MCF 10A (cell line): ENCODE measurements around the gene ALOX15B. TPM values are rescaled to one million over a fixed set of nuclear protein-coding genes. Genes with fewer than 3 reads are reported as not detected.
A peak's percentile ranks its signal among the peaks of the same experiment; 100 is the strongest.

Source experiments
- BruUV-seq: library from RNA; stranded (reverse); fragments of 400-500 nt; replicated peaks from 2 replicates; lab custom pipeline; 2021; lab: Mats Ljungman, UMichigan
- CTCF ChIA-PET: fragments of 300-600 bp; sonication (Branson Sonifier 250); formaldehyde crosslinking; extraction: SDS; loops from one replicate; lab custom pipeline; 2021; ENCODE audit warnings: antibody characterized with exemption, inconsistent platforms; lab: Yijun Ruan, JAX
- POLR2A ChIA-PET: fragments of 300-600, 350-650 bp; sonication (Branson Sonifier 250); formaldehyde crosslinking; extraction: SDS; loops from one replicate; lab custom pipeline; 2020; ENCODE audit warnings: antibody characterized with exemption, inconsistent platforms; lab: Yijun Ruan, JAX
- DNase-seq: peaks from one replicate; pipeline ENCODE4 v3.0.0-alpha.2; 2018; ENCODE audit not compliant: unreplicated experiment
- H3K27ac Mint-ChIP-seq: one replicate; pipeline ENCODE4 v1.8.0; 2022; ENCODE audit warnings: mild to moderate bottlenecking, low read depth, mixed read lengths; ENCODE audit not compliant: unreplicated experiment
- H3K27me3 Mint-ChIP-seq: one replicate; pipeline ENCODE4 v1.8.0; 2022; ENCODE audit warnings: mixed read lengths; ENCODE audit not compliant: insufficient read depth, unreplicated experiment
- H3K36me3 Mint-ChIP-seq: one replicate; pipeline ENCODE4 v1.8.0; 2022; ENCODE audit warnings: mild to moderate bottlenecking, moderate library complexity, mixed read lengths; ENCODE audit not compliant: insufficient read depth, unreplicated experiment
- H3K4me1 Mint-ChIP-seq: one replicate; pipeline ENCODE4 v1.8.0; 2022; ENCODE audit warnings: mixed read lengths; ENCODE audit not compliant: insufficient read depth, unreplicated experiment
- H3K4me3 Mint-ChIP-seq: one replicate; pipeline ENCODE4 v1.8.0; 2022; ENCODE audit warnings: mild to moderate bottlenecking, moderate library complexity, mixed read lengths; ENCODE audit not compliant: unreplicated experiment
- H3K9me3 Mint-ChIP-seq: one replicate; pipeline ENCODE4 v1.8.0; 2022; ENCODE audit warnings: mixed read lengths; ENCODE audit not compliant: unreplicated experiment
- intact Hi-C: fragments of 100-400 bp; cut with micrococcal nuclease; formaldehyde crosslinking; loops from 2 replicates; pipeline ENCODE4 v1.14.1; 2022
- total RNA-seq: library from RNA; stranded (reverse); gene quantifications from 2 replicates; pipeline ENCODE4 v1.2.3, GENCODE V29; 2022
- TF ChIP-seq, protein P1 (sequence below): fragments of 200-600 bp; IDR thresholded peaks from one replicate; pipeline ENCODE4 v1.8.0; 2022; ENCODE audit warnings: antibody characterized with exemption, mild to moderate bottlenecking; ENCODE audit not compliant: unreplicated experiment

The ALOX15B gene
- total RNA-seq, 1 experiment from 2014 or later, result 27.6 TPM

DNA sequence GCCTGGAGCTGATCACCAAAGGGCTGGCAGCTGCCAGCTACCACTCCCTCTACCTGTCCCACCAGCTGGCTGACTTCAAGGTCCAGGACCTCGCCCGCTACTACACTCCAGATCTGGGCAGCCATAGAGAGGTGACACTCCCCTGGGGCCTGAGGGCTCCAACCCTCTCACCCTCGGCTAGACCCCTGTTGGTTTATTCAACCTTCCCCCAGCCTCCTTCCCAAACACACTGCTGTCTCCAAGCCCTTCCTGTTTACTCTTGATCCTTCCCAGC is 30.7 kb downstream of the ALOX15B start:
- POLR2A ChIA-PET, result interaction anchor here (0.6 to 0.9 kb wide), 2 partner anchors 9 to 381 kb away, joined by 3 read pairs; partner anchors contain the start of gene WRAP53

DNA sequence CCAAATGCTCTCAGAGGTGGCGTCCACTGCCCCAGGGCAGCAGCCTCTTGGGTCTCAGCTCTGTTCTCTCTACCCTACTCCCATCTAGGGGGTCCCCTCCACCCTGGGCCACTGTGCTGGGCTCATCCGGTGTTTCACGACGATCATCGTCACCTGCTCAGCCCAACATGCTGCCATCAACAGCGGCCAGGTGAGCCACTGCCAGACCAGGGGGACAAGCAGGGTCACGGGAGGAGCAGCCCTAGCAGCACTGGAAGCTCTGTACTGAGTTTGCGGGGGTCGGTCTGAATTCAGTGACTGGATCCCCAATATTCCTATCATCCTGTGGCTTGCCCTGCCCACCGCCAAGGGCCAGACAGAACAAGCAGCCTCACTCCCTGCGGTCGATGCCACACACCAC is 32.6 kb downstream of the ALOX15B start:
- POLR2A ChIA-PET, result no interaction called here
- H3K4me3 Mint-ChIP-seq, result no peak overlapping the region
- intact Hi-C loops, result loop anchor here (5.0 kb wide), 1 partner anchor 716 kb away; no protein-coding TSS in a partner anchor

More for the DNA sequence above, 30.7 kb downstream of the ALOX15B start:
- CTCF ChIA-PET, result interaction anchor here (0.6 to 8.4 kb wide), 8 partner anchors 10 to 1432 kb away, joined by 3 to 106 read pairs (median 14); partner anchors contain the start of gene ALOXE3
- no TSS peak for BruUV-seq
- H3K4me3 Mint-ChIP-seq, result no peak overlapping the region
- intact Hi-C loops, result no loop called here
- peaks cover 11% of the 10 kb centered on the region for H3K27me3 Mint-ChIP-seq
- no peaks in the 10 kb centered on the region for H3K36me3 Mint-ChIP-seq
- no peak overlapping the region for H3K27ac Mint-ChIP-seq
- TF ChIP-seq, protein P1, sequence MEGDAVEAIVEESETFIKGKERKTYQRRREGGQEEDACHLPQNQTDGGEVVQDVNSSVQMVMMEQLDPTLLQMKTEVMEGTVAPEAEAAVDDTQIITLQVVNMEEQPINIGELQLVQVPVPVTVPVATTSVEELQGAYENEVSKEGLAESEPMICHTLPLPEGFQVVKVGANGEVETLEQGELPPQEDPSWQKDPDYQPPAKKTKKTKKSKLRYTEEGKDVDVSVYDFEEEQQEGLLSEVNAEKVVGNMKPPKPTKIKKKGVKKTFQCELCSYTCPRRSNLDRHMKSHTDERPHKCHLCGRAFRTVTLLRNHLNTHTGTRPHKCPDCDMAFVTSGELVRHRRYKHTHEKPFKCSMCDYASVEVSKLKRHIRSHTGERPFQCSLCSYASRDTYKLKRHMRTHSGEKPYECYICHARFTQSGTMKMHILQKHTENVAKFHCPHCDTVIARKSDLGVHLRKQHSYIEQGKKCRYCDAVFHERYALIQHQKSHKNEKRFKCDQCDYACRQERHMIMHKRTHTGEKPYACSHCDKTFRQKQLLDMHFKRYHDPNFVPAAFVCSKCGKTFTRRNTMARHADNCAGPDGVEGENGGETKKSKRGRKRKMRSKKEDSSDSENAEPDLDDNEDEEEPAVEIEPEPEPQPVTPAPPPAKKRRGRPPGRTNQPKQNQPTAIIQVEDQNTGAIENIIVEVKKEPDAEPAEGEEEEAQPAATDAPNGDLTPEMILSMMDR, result no peak
- no peak for DNase-seq
- no peaks in the 10 kb centered on the region for H3K9me3 Mint-ChIP-seq
- peaks cover 21% of the 10 kb centered on the region for H3K4me1 Mint-ChIP-seq

DNA sequence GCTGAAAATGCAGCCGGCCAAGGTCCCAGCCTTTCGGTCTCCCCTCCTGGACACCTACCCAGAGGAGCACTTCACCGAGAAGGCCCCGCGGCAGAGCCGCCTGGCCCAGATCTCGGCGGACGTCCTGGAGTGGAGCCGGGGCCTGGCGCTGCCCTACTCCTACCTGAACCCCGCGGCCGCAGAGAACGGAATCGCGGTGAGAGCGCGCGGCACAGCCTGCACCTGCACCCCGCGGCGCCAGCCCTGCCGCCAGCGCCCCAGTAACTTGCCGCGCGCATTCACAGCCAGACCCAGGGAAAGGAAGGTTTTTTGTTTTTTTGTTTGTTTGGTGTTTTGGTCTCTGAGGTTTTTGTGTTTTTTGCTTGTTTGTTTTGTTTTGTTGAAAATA is 33.5 kb downstream of the ALOX15B start:
- intact Hi-C loops, result loop anchor here (2.0 to 5.0 kb wide), 2 partner anchors 46 to 715 kb away; partner anchors contain the start of gene ALOXE3
- no peaks in the 10 kb centered on the region for H3K9me3 Mint-ChIP-seq
- CTCF ChIA-PET, result interaction anchor here (1.3 to 9.2 kb wide), 4 partner anchors 13 to 45 kb away, joined by 3 to 209 read pairs (median 86); partner anchors contain the start of gene ALOXE3
- DNase-seq, result no peak
- TF ChIP-seq, protein P1, result no peak
- peaks cover 23% of the 10 kb centered on the region for H3K27me3 Mint-ChIP-seq
- no peak overlapping the region for H3K4me3 Mint-ChIP-seq
- no peak overlapping the region for H3K27ac Mint-ChIP-seq
- POLR2A ChIA-PET, result no interaction called here
- no peaks in the 10 kb centered on the region for H3K36me3 Mint-ChIP-seq
- no TSS peak for BruUV-seq
- peaks cover 21% of the 10 kb centered on the region for H3K4me1 Mint-ChIP-seq

More for the DNA sequence above, 32.6 kb downstream of the ALOX15B start:
- CTCF ChIA-PET, result interaction anchor here (0.6 to 8.4 kb wide), 10 partner anchors 9 to 639 kb away, joined by 3 to 106 read pairs (median 4); partner anchors contain the start of gene ALOXE3
- no peak overlapping the region for H3K27ac Mint-ChIP-seq
- TF ChIP-seq, protein P1, result no peak
- no peak for DNase-seq
- BruUV-seq, result no TSS peak
- peaks cover 23% of the 10 kb centered on the region for H3K27me3 Mint-ChIP-seq
- peaks cover 21% of the 10 kb centered on the region for H3K4me1 Mint-ChIP-seq
- no peaks in the 10 kb centered on the region for H3K9me3 Mint-ChIP-seq
- H3K36me3 Mint-ChIP-seq, result no peaks in the 10 kb centered on the region

DNA sequence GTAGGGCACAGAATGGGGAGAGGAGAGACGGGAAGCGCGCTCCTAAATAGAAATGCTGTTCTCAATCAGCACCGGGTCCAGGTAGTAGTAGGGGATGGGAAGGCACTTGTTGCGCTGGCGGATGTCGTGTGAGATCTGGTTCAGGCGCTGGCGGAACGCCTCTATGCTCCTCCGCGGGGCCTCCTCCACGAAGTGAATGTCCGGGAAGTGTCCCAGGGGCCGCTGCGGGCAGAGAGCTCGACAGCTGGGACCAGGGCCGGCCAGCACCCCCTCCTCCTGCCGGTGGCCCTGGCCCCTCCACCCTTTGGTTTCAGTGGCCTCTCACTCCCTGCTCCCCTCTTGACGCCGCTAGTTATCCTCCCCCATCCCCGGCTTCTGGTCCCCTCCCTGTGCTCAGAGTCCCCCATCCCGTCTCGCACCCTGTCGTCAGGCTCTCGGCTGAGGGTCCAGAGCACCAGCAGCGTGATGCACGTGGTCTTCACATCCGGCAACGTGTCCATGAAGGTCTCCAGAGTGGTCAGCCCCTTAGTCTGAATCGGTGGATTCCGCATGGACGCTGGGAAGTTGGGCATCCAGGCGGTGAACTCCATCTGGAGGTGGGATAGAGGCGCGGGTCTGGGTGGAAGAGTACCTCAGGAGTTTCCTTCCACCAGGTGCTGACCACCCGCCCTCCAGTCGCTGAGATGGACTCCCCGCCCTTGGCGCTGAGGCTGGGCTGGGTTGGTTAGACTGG is 34.0 kb downstream of the ALOX15B start:
- intact Hi-C loops, result loop anchor here (2.0 to 5.0 kb wide), 2 partner anchors 46 to 714 kb away; partner anchors contain the start of gene ALOXE3
- peaks cover 21% of the 10 kb centered on the region for H3K4me1 Mint-ChIP-seq
- peak overlapping the region; percentile 52 for H3K4me3 Mint-ChIP-seq
- TF ChIP-seq, protein P1, result no peak
- no peak overlapping the region for H3K27ac Mint-ChIP-seq
- no peaks in the 10 kb centered on the region for H3K9me3 Mint-ChIP-seq
- CTCF ChIA-PET, result interaction anchor here (0.6 to 9.2 kb wide), 15 partner anchors 8 to 249 kb away, joined by 3 to 209 read pairs (median 3); partner anchors contain the start of genes ALOXE3 and NAA38
- DNase-seq, result no peak
- H3K27me3 Mint-ChIP-seq, result peaks cover 23% of the 10 kb centered on the region
- POLR2A ChIA-PET, result interaction anchor here (0.5 to 3.2 kb wide), 5 partner anchors 12 to 215 kb away, joined by 3 to 21 read pairs (median 8); partner anchors contain the start of genes ALOXE3 and RANGRF
- BruUV-seq, result no TSS peak
- no peaks in the 10 kb centered on the region for H3K36me3 Mint-ChIP-seq
